Right hindlimb (tissue), 1 donor: ENCODE results near the gene POTEI.
A peak's percentile ranks its signal among the peaks of the same experiment; 100 is the strongest.
"Not testable (repeated sequence)": the region's sequence is repeated elsewhere in the genome, so short reads cannot be mapped to it uniquely, and the experiment has no call there.

Experiments used
- DNase-seq: peaks from one replicate; pipeline ENCODE4 v3.0.0-alpha.2; 2018

Gene POTEI

DNA sequence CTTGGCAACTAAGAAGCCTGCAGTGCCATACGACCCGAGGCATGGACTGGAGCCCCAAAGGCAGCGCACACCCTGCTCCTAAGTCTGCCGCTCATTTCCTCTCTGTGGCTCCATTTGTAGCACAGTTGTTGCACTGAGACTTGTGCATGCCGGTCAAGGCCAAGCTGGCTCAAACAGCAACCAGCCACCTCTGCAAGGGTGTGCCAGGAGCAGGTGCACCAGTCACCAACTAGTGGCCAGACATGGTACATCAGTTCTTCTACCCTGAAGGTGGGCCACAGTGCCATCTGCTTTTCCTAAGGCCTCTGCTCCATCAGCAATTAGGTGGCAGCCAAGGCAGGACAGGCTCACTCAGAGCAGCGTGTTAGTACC lies 54.4 kb downstream of the POTEI start:
- DNase-seq: peak; percentile 4

DNA sequence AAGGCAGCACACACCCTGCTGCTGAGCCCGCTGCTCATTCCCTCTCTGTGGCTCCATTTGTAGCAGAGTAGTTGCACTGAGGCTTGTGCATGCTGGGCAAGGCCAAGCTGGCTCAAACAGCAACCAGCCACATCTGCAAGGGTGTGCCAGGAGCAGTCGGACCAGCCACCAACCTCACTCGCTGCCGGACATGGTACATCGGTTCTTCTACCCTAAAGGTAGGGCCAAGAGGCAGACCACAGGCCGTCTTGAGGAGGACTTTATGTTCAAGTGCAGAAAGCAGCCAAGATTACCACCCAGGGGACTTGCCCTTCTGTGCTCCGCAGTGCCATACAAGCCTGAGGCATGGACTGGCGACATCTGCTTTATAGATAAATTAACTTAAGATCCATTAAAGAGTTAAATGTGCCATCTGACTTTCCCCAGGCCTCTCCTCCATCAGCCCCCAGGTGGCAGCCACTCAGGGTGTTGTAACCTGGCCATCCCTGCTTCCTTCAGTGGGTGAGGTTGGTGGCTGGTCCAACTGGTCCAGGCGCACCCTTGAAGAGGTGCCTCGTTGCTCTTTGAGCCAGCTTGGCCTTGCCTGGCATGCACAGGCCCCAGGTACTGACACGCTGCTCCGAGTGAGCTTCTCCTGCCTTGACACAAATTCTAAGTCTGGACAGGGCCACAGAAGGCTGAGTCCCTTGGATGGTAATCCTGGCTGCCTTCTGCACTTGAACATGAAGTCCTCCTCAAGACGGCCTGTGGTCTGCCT lies 55.0 kb downstream of the POTEI start:
- peak; percentile 6 for DNase-seq

DNA sequence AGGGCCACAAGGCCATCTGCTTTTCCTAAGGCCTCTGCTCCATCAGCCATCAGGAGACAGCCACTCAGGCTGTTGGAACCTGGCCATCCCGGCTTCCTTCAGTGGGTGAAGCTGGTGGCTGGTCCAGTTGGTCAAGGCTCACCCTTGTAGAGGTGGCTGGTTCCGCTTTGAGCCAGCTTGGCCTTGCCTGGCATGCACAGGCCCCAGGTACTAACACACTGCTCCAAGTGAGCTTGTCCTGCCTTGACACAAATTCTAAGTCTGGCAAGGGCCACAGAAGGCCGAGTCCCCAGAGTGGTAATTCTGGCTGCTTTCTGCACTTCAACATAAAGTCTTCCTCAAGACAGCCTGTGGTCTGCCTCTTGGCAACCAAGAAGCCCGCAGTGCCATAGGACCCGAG lies 56.2 kb downstream of the POTEI start:
- peak; percentile 3 for DNase-seq

DNA sequence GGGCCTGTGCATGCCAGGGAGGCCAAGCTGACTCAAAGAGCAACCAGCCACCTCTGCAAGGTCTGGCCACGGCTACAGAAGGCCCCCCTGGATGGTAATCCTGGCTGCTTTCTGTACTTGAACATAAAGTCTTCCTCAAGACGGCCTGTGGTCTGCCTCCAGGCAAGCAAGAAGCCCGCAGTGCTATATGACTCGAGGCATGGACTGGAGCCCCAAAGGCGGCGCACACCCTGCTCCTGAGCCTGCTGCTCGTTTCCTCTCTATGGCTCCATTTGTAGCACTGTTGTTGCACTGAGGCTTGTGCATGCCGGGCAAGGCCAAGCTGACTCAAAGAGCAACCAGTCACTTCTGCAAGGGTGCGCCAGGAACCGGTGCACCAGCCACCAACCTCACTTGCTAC lies 57.3 kb downstream of the POTEI start:
- DNase-seq: not testable (repeated sequence)

DNA sequence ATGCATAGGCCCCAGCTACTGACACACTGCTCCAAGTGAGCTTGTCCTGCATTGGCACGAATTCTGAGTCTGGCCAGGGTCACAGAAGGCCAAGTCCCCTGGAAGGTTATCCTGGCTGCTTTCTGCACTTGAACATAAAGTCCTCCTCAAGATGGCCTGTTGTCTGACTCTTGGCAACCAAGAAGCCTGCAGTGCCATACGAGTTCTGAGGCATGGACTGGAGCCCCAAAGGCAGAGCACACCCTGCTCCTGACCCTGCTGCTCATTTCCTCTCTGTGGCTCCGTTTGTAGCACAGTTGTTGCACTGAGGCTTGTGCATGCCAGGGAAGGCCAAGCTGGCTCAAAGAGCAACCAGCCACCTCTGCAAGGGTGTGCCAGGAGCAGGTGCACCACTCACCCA lies 57.9 kb downstream of the POTEI start:
- not testable (repeated sequence) for DNase-seq

DNA sequence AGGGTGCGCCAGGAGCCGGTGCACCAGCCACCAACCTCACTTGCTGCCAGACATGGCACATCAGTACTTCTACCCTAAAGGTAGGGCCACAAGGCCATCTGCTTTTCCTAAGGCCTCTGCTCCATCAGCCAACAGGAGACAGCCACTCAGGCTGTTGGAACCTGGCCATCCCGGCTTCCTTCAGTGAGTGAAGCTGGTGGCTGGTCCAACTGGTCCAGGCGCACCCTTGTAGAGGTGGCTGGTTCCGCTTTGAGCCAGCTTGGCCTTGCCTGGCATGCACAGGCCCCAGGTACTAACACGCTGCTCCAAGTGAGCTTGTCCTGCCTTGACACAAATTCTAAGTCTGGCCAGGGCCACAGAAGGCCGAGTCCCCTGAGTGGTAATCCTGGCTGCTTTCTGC lies 58.8 kb downstream of the POTEI start:
- DNase-seq: peak; percentile 12

DNA sequence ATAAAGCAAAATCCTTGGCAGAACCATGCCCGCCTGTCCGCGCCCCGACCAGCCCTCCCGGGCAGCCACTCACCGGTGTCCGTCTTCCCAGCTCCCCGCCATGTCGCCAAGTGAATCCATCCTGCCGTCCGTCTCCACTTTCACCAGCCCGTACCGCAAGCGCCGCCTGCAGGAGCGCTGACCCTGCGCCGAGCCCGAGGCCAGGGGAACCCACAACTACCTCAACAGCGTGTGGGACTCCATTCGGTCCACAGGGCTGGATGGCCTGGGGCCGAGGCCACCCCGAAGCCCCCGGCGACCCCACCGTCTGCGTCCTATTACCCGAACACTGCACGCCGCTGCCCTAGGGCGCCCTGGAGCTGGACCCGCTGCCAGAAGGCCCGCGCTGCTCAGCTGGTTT lies 81.5 kb downstream of the POTEI start:
- peak; percentile 47 for DNase-seq

DNA sequence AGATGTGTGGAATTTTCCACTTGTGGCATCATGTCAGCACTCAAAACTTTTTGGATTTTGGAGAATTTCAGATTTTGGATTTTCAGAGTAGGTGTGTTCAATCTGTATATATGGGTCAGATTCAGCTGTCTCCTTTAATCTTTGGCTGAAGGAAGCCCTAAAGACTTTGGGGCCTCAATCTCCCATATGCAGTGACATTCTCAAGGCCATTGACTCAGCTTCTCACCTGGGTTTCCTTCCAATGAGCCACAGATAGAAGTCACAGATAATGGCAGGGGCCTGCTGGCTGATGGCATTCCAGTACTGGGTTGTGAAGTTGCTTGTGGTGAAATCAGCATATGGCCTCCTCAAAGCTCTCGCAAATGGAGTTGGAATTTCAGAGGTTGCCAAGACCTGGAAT lies 90.3 kb downstream of the POTEI start:
- not testable (repeated sequence) for DNase-seq

DNA sequence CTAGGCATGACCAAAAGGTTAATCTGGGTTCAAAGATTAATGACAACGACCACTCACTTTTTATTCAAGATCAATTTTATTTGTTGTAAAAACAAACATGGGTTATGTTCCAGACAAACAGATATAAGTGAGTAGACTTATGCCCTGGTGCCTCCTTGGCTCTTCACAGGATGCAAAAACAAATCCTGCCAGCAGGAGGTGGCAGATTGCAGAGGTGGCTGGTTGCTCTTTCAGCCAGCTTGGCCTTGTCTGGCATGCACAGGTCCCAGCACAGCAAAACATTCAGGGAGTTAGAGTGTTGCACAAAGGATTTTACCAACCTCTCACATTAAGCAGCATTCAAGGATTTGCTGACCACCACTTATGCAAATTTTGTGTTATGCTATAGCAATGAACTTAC lies 92.4 kb downstream of the POTEI start:
- not testable (repeated sequence) for DNase-seq
